Mesothelial cell of epicardium (in vitro differentiated cells): ENCODE measurements around the gene PLEKHA5. TPM values are rescaled to one million over a fixed set of nuclear protein-coding genes. Genes with fewer than 3 reads are reported as not detected.

Experiments used
- DNase-seq, 2 experiments: peaks; one replicate each; pipeline ENCODE4 v3.0.0; 2021; ENCODE audit warnings: low spot score in 2 of 2; ENCODE audit not compliant: unreplicated experiment in 2 of 2
- H3K27ac Mint-ChIP-seq: 2 replicates; pipeline ENCODE4 v1.8.0; 2021; ENCODE audit warnings: mixed read lengths
- H3K27me3 Mint-ChIP-seq: 2 replicates; pipeline ENCODE4 v1.8.0; 2021; ENCODE audit warnings: low read depth, mixed read lengths
- H3K36me3 Mint-ChIP-seq: 2 replicates; pipeline ENCODE4 v1.8.0; 2021; ENCODE audit warnings: mixed read lengths
- H3K4me1 Mint-ChIP-seq: 2 replicates; pipeline ENCODE4 v1.8.0; 2021; ENCODE audit warnings: mixed read lengths
- H3K4me3 Mint-ChIP-seq: 2 replicates; pipeline ENCODE4 v1.8.0; 2021; ENCODE audit warnings: mild to moderate bottlenecking, moderate library complexity, mixed read lengths
- H3K9me3 Mint-ChIP-seq: 2 replicates; pipeline ENCODE4 v1.8.0; 2021; ENCODE audit warnings: mixed read lengths
- total RNA-seq: library from RNA; stranded (reverse); gene quantifications from 3 replicates; pipeline ENCODE4 v1.2.1, GENCODE V29; 2021
- TF ChIP-seq, protein P1 (sequence below): fragments of 200-600 bp; sonication (generic); IDR thresholded peaks from one replicate; pipeline ENCODE4 v1.5.0; 2021; ENCODE audit warnings: antibody characterized with exemption; ENCODE audit not compliant: unreplicated experiment

The PLEKHA5 gene
- total RNA-seq, 1 donor from 2014 or later: 52.0 TPM

DNA sequence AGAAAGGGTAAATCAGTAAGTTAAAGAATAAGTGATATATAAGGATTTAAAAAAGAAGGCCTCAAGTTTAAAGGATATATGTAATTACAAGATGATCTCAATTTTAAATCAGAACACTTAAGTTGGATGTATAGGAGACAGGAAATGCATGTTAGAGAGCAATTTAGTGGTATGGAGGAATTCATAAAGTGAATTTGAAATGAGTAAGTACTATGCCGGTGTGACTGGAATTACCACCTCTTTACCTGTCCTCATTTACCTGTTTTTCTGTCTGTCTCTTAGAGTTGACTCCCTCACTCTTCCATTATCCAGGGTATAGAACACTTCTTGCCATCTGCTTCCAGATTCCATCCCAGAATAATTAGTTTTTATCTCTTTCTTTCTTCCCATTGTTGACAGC lies 73.5 kb downstream of the PLEKHA5 start:
- no peaks in the 10 kb centered on the region for H3K9me3 Mint-ChIP-seq
- H3K4me1 Mint-ChIP-seq: peaks cover 9% of the 10 kb centered on the region
- H3K36me3 Mint-ChIP-seq: no peaks in the 10 kb centered on the region
- DNase-seq: no peak
- no peaks in the 10 kb centered on the region for H3K27me3 Mint-ChIP-seq
- no peak overlapping the region for H3K27ac Mint-ChIP-seq
- no peak overlapping the region for H3K4me3 Mint-ChIP-seq
- TF ChIP-seq, protein P1, sequence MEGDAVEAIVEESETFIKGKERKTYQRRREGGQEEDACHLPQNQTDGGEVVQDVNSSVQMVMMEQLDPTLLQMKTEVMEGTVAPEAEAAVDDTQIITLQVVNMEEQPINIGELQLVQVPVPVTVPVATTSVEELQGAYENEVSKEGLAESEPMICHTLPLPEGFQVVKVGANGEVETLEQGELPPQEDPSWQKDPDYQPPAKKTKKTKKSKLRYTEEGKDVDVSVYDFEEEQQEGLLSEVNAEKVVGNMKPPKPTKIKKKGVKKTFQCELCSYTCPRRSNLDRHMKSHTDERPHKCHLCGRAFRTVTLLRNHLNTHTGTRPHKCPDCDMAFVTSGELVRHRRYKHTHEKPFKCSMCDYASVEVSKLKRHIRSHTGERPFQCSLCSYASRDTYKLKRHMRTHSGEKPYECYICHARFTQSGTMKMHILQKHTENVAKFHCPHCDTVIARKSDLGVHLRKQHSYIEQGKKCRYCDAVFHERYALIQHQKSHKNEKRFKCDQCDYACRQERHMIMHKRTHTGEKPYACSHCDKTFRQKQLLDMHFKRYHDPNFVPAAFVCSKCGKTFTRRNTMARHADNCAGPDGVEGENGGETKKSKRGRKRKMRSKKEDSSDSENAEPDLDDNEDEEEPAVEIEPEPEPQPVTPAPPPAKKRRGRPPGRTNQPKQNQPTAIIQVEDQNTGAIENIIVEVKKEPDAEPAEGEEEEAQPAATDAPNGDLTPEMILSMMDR: no peak

DNA sequence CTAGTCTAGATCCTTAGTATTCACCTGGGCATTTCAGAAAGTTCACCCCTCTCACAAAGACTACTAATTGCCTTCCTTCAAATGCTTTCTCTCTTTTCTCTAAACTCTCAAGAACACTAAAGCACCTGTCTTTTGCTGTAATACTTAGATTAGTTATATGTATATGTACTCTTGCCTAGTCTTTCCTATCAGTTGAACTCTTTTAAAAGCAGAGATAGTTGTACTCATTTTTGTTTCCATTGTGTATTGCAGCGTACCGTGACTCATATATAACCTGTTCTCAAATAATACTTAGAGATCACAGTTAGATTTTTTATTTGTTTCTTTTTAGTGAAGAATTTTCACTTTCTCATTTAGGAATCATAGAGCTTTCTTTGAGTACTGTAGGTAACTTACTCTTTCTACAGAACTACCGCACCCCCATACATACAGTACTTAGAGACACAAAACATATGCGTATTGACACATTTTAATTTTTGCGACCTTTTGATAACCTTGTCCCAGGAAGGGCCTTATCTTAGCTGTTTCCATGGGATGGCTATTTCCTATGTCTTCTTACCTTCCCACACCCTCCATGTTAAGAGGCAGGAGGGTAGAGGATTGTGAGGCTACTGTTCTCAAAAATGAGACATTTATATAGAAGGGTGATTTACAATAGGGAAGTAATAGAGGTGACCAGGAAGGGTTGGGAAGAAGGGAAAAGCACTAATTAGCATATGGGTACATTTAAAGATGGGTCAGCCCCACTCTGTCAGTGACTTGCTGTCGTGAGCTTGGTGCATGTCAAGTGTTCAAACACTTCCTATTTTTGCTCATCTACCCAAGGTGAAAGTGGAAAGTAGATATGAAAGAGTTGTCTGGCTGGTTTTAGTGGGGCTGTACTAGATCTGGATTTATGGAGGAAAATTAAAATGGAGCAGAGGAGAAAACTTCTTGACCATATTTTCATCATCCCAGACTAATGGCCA lies 74.3 kb downstream of the PLEKHA5 start:
- no peak for DNase-seq
- H3K9me3 Mint-ChIP-seq: peaks cover 6% of the 10 kb centered on the region
- TF ChIP-seq, protein P1: no peak
- H3K36me3 Mint-ChIP-seq: peaks cover 6% of the 10 kb centered on the region
- no peak overlapping the region for H3K27ac Mint-ChIP-seq
- peaks cover 9% of the 10 kb centered on the region for H3K4me1 Mint-ChIP-seq
- H3K27me3 Mint-ChIP-seq: no peaks in the 10 kb centered on the region
- no peak overlapping the region for H3K4me3 Mint-ChIP-seq

DNA sequence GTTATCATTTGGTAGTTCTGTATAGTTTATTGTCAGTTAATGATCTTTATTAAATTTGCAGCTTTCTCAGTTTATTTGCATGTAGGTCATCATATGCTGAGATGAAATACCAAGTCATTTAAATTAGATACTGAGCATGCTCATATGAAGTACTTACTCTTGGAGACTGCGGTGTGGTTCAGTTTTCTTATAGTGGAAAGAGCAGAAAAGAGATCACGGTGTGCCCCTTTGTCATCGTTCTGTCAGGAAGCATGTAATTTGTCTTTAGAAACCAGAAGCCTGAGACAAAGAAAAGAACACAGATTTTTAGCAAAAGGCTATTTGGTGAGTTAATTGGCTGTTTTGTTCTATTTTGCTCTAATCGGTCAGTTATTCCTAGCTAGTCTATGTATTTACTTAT lies 75.6 kb downstream of the PLEKHA5 start:
- no peak for DNase-seq
- Mint-ChIP-seq H3K9me3 (peaks cover 12% of the 10 kb centered on the region), H3K27ac (no peak overlapping the region), H3K4me1 (peaks cover 6% of the 10 kb centered on the region), H3K4me3 (no peak overlapping the region), H3K27me3 (no peaks in the 10 kb centered on the region), H3K36me3 (peaks cover 13% of the 10 kb centered on the region)
- TF ChIP-seq, protein P1: no peak

DNA sequence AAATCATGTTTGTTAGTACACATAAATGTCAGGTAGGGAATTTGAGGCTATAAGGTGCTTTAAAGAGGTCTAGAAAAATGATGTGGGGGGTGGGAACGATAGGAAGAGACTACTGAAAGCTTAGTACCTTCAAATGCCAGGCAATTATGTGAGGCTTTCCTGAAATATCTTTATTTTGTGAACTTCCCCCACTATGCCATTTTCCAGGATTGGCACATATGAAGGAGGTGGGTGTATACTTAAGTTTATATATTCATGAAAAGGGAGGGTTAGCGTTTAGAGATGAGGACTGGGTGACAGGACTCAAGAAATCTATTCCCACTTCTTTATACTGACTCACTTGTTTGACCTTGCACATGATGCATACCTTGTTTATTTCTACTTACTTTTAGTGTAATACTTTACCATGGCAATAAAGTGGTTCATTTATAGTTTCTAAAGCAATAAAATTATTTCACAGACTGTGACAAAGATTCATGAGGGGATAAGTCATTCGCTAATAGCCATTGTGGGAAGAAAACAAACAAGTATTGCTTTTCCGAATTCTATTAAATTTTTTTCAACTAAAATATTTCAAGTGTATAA lies 77.1 kb downstream of the PLEKHA5 start:
- H3K9me3 Mint-ChIP-seq: peaks cover 16% of the 10 kb centered on the region
- peaks cover 15% of the 10 kb centered on the region for H3K36me3 Mint-ChIP-seq
- TF ChIP-seq, protein P1: no peak
- DNase-seq: no peak
- H3K27me3 Mint-ChIP-seq: no peaks in the 10 kb centered on the region
- H3K4me1 Mint-ChIP-seq: peaks cover 6% of the 10 kb centered on the region
- H3K4me3 Mint-ChIP-seq: no peak overlapping the region
- H3K27ac Mint-ChIP-seq: no peak overlapping the region

DNA sequence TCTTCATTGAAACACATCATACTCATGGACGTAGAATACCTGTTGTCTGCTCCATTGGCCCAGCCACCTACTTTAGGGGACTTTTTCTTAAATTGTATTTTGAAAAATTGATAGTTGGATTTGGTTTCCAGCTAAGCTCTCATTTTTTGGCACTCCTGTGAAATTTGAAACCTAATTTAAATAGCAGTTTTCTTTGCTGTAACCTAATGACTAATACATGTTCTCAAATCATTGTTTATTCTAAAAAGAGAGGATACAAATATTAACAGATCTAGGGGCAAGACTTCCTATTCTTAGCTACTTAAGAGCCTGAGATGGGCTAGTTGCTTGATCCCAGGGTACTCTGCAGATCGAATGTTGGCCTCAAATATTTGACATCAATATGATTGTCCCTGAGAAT lies 78.9 kb downstream of the PLEKHA5 start:
- Mint-ChIP-seq H3K9me3 (peaks cover 16% of the 10 kb centered on the region), H3K27me3 (no peaks in the 10 kb centered on the region), H3K36me3 (peaks cover 15% of the 10 kb centered on the region), H3K4me3 (no peak overlapping the region), H3K27ac (no peak overlapping the region), H3K4me1 (peaks cover 6% of the 10 kb centered on the region)
- DNase-seq: no peak
- TF ChIP-seq, protein P1: no peak
